HUDEP-2 (cell line): ENCODE results near the gene SFR1.
A peak's percentile ranks its signal among the peaks of the same experiment; 100 is the strongest.

Source experiments
- DNase-seq, 76 experiments: peaks; one replicate each; lab custom pipeline; 2025; ENCODE audit not compliant: unreplicated experiment in 76 of 76; lab: John Stamatoyannopoulos, UW

SFR1 gene

GRCh38 chr10:104121485-104122224 lies at the start of gene SFR1:
TSS of gene SFR1 (plus strand) at chr10:104122171. CDS start at chr10:104122184, 13 bp downstream.
- DNase-seq: peak; percentile 20 to 99 (median 97)

- no peak for DNase-seq
These were observed 49.2 kb upstream of the SFR1 start for GRCh38 chr10:104072786-104073185.

- DNase-seq: no peak
These were observed 47.5 kb upstream of the SFR1 start for GRCh38 chr10:104074505-104074904.

- no peak for DNase-seq
These were observed 45.2 kb upstream of the SFR1 start for GRCh38 chr10:104076743-104077160.

- DNase-seq: no peak
These were observed 44.7 kb upstream of the SFR1 start for GRCh38 chr10:104077247-104077646.

GRCh38 chr10:104077663-104078151 lies 44.3 kb upstream of the SFR1 start:
- no peak for DNase-seq

- peak in 4 of 76 experiments; percentile 3 to 12 (median 5) for DNase-seq
These were observed 41.2 kb upstream of the SFR1 start for GRCh38 chr10:104080762-104081161.

- DNase-seq: no peak
These were observed 40.0 kb upstream of the SFR1 start for GRCh38 chr10:104081998-104082397.

- no peak for DNase-seq
These were observed 37.4 kb upstream of the SFR1 start for GRCh38 chr10:104084482-104085142.

GRCh38 chr10:104085801-104086400 lies 36.1 kb upstream of the SFR1 start, which contains the start of gene COL17A1:
TSS of gene COL17A1 (minus strand) at chr10:104085880. CDS start at chr10:104080673, 5,207 bp downstream.
- no peak for DNase-seq

- no peak for DNase-seq
These were observed 33.7 kb upstream of the SFR1 start for GRCh38 chr10:104088239-104088638.

GRCh38 chr10:104089621-104090020 lies 32.4 kb upstream of the SFR1 start:
- no peak for DNase-seq

GRCh38 chr10:104090611-104091010 lies 31.4 kb upstream of the SFR1 start:
- DNase-seq: no peak

GRCh38 chr10:104092749-104093148 lies 29.2 kb upstream of the SFR1 start:
- no peak for DNase-seq

- no peak for DNase-seq
These were observed 25.3 kb upstream of the SFR1 start for GRCh38 chr10:104096692-104097091.

- DNase-seq: no peak
These were observed 23.5 kb upstream of the SFR1 start for GRCh38 chr10:104098358-104098925.

GRCh38 chr10:104099269-104099668 lies 22.7 kb upstream of the SFR1 start:
- DNase-seq: no peak

GRCh38 chr10:104099941-104100340 lies 22.0 kb upstream of the SFR1 start:
- DNase-seq: no peak

- DNase-seq: no peak
These were observed 21.2 kb upstream of the SFR1 start for GRCh38 chr10:104100795-104101194.

GRCh38 chr10:104101902-104102301 lies 20.1 kb upstream of the SFR1 start:
- no peak for DNase-seq

- DNase-seq: no peak
These were observed 18.0 kb upstream of the SFR1 start for GRCh38 chr10:104103956-104104355.
